CD8-positive, alpha-beta memory T cell (primary cell): ENCODE measurements around the gene FRMD8. TPM values are rescaled to one million over a fixed set of nuclear protein-coding genes. Genes with fewer than 3 reads are reported as not detected.

Source experiments
- CTCF ChIA-PET: fragments of 350-600 bp; sonication (Branson Sonifier 250); formaldehyde crosslinking; loops from one replicate; lab custom pipeline; 2021; ENCODE audit warnings: antibody characterized with exemption; lab: Charles Lee
- POLR2A ChIA-PET: fragments of 350-600 bp; sonication (Branson Sonifier 250); formaldehyde crosslinking; loops from one replicate; lab custom pipeline; 2021; ENCODE audit warnings: antibody characterized with exemption; lab: Charles Lee
- DNase-seq, 5 donors: peaks; one replicate each; pipeline versions ENCODE4 v3.0.0 to v3.0.0-alpha.2; 2020 to 2022; ENCODE audit warnings: mixed read lengths in 1 of 5
- H3K27ac ChIP-seq: one replicate; pipeline ENCODE4 v1.7.0; 2013; ENCODE audit warnings: low read depth, mild to moderate bottlenecking, low read length, moderate library complexity
- H3K27me3 ChIP-seq: 2 replicates; pipeline ENCODE4 v1.7.0; 2013; ENCODE audit warnings: low read length, mild to moderate bottlenecking; ENCODE audit not compliant: insufficient read depth, poor library complexity, severe bottlenecking
- H3K36me3 ChIP-seq: 2 replicates; pipeline ENCODE4 v1.7.0; 2013; ENCODE audit warnings: mild to moderate bottlenecking, low read length, moderate library complexity; ENCODE audit not compliant: insufficient read depth
- H3K4me1 ChIP-seq: 2 replicates; pipeline ENCODE4 v1.7.0; 2013; ENCODE audit warnings: mild to moderate bottlenecking, low read length, moderate library complexity; ENCODE audit not compliant: insufficient read depth
- H3K4me3 ChIP-seq: 2 replicates; pipeline ENCODE4 v1.7.0; 2013; ENCODE audit warnings: mild to moderate bottlenecking, low read length
- H3K9me3 ChIP-seq: 2 replicates; pipeline ENCODE4 v1.7.0; 2013; ENCODE audit warnings: mild to moderate bottlenecking, low read length
- H3K27ac Mint-ChIP-seq, 8 donors: one replicate each; pipeline ENCODE4 v1.8.0; 2020 to 2021; ENCODE audit warnings: mixed read lengths in 8 of 8, mild to moderate bottlenecking in 6 of 8, inconsistent platforms in 3 of 8, moderate library complexity in 3 of 8
- H3K27me3 Mint-ChIP-seq, 2 donors: one replicate each; pipeline ENCODE4 v1.8.0; 2020 to 2021; ENCODE audit warnings: mixed read lengths in 2 of 2, mild to moderate bottlenecking in 1 of 2, moderate library complexity in 1 of 2
- H3K36me3 Mint-ChIP-seq, 3 donors: one replicate each; pipeline ENCODE4 v1.8.0; 2020 to 2021; ENCODE audit warnings: mixed read lengths in 3 of 3, inconsistent platforms in 1 of 3, mild to moderate bottlenecking in 1 of 3
- H3K4me1 Mint-ChIP-seq, 3 donors: one replicate each; pipeline ENCODE4 v1.8.0; 2020 to 2021; ENCODE audit warnings: mixed read lengths in 3 of 3, inconsistent platforms in 1 of 3, mild to moderate bottlenecking in 1 of 3
- H3K4me3 Mint-ChIP-seq, 7 donors: one replicate each; pipeline ENCODE4 v1.8.0; 2020 to 2021; ENCODE audit warnings: mixed read lengths in 7 of 7, mild to moderate bottlenecking in 6 of 7, moderate library complexity in 4 of 7, inconsistent platforms in 2 of 7
- H3K9me3 Mint-ChIP-seq, 5 donors: one replicate each; pipeline ENCODE4 v1.8.0; 2020 to 2022; ENCODE audit warnings: mixed read lengths in 5 of 5, mild to moderate bottlenecking in 3 of 5, moderate library complexity in 2 of 5, inconsistent platforms in 1 of 5
- polyA plus RNA-seq: library from polyadenylated mRNA; unstranded; fragments of 300-500 nt; fragmentation: Illumina TruSeq; gene quantifications from one replicate; pipeline ENCODE4 v1.2.3, GENCODE V29; 2021
- total RNA-seq, 2 experiments: library from RNA; stranded (reverse); gene quantifications; one replicate each; pipeline ENCODE4 v1.2.3, GENCODE V29; 2021

FRMD8 gene, protein sequence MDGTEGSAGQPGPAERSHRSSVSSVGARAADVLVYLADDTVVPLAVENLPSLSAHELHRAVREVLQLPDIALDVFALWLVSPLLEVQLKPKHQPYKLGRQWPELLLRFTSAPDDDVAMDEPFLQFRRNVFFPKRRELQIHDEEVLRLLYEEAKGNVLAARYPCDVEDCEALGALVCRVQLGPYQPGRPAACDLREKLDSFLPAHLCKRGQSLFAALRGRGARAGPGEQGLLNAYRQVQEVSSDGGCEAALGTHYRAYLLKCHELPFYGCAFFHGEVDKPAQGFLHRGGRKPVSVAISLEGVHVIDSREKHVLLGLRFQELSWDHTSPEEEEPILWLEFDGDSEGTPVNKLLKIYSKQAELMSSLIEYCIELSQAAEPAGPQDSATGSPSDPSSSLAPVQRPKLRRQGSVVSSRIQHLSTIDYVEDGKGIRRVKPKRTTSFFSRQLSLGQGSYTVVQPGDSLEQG
- total RNA-seq = 10 to 100 TPM; 44.9 to 49.8 TPM
- polyA plus RNA-seq = 60.6 TPM

DNA sequence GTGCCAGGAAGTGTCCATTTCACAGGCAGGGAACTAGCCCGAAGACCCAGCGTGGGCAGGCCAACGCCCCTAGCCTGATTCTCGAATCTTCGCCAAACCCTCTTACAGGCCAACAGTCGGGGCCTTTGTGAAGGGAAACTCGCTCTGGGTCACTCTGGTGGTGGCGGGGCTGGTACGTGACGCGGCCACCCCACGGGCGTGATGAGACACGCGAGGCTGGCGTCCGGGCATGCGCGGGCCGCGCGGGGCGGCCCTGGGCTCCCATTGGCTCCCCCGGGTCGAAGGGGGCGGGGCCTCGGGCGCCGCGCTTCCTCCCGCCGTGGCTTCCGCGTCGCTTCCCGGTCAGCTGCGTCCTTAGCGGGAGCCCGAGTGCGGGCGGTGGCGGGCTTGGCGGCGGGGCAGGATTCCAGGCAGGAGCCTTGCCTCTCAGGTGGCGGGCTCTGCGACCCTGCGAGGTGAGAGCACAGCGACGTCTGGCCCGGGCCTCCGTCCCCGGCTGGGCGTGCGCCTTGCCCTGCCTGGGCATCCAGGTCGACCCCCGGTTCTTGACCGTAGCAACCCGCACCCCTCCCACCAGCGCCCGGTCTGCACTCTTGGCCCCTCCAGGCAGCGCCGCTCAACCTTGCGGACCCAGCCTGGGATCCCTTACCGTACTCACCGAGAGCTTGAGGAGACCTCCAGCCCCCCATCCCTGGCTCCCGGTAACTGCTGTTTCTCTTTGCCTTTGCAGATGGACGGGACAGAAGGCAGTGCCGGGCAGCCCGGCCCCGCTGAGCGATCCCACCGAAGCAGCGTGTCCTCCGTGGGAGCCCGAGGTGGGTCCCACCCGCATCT, at the start of gene FRMD8:
Gene FRMD8, plus strand, starts transcription at position 331 of the 834 bp plus-strand sequence. Its CDS starts 400 bp downstream, at position 731.
- no peaks in the 10 kb centered on the region for H3K36me3 ChIP-seq
- peaks cover 83% of the 10 kb centered on the region for H3K4me1 ChIP-seq
- Mint-ChIP-seq H3K36me3 (peaks cover 0 to 31% (median 0%) of the 10 kb centered on the region in 3 donors), H3K4me3 (peak within 1 kb of the TSS; percentile 89 to 94 (median 90)), H3K4me1 (peaks cover 69 to 90% (median 71%) of the 10 kb centered on the region in 3 donors), H3K9me3 (no peaks in the 10 kb centered on the region), H3K27ac (peak within 1 kb of the TSS; percentile 97 to 100 (median 99)), H3K27me3 (no peaks in the 10 kb centered on the region)
- no peaks in the 10 kb centered on the region for H3K9me3 ChIP-seq
- CTCF ChIA-PET = interaction anchor here (1.1 to 2.8 kb wide), 6 partner anchors 12 to 124 kb away, joined by 3 to 6 read pairs (median 5); no protein-coding TSS in a partner anchor
- peak; percentile 87 to 94 (median 88) for DNase-seq
- no peaks in the 10 kb centered on the region for H3K27me3 ChIP-seq
- peak within 1 kb of the TSS; percentile 89 for H3K27ac ChIP-seq
- POLR2A ChIA-PET = interaction anchor here (0.6 to 2.6 kb wide), 7 partner anchors 30 to 115 kb away, joined by 3 to 31 read pairs (median 10); partner anchors contain the start of genes MALAT1 and NEAT1
- peak within 1 kb of the TSS; percentile 78 for H3K4me3 ChIP-seq

GRCh38 chr11:65338676-65339075, 47.8 kb upstream of the FRMD8 start:
- no peaks in the 10 kb centered on the region for H3K27me3 Mint-ChIP-seq
- no peak overlapping the region for H3K27ac ChIP-seq
- ChIA-PET CTCF (interaction anchor here (1.0 to 1.7 kb wide), 2 partner anchors 9 to 24 kb away, joined by 4 to 6 read pairs; partner anchors contain the start of gene CDC42EP2), POLR2A (no interaction called here)
- H3K27ac Mint-ChIP-seq = peak overlapping the region in 4 of 8 donors; percentile 1 to 89 (median 70)
- H3K36me3 Mint-ChIP-seq = peaks cover 0 to 66% (median 7%) of the 10 kb centered on the region in 3 donors
- peaks cover 17% of the 10 kb centered on the region for H3K4me1 ChIP-seq
- H3K9me3 Mint-ChIP-seq = no peaks in the 10 kb centered on the region
- H3K4me1 Mint-ChIP-seq = peaks cover 38 to 53% (median 44%) of the 10 kb centered on the region in 3 donors
- H3K9me3 ChIP-seq = no peaks in the 10 kb centered on the region
- H3K4me3 Mint-ChIP-seq = peak overlapping the region in 3 of 7 donors; percentile 13 to 86 (median 24)
- no peaks in the 10 kb centered on the region for H3K27me3 ChIP-seq
- H3K4me3 ChIP-seq = no peak overlapping the region
- DNase-seq = no peak
- peaks cover 30% of the 10 kb centered on the region for H3K36me3 ChIP-seq

DNA sequence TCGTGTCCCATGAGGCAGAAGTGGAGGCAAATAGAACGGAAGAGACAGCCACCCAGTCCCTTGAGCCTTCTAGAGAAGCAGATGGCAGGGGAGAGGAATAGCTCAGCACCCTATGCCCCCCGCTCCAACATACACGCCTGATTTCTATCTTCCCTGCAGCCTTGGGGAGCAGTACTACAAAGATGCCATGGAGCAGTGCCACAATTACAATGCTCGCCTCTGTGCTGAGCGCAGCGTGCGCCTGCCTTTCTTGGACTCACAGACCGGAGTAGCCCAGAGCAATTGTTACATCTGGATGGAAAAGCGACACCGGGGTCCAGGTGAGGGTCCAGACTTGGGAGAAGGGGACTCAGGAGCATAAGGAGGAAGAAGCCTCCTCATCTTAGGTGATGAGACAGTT, 46.2 kb upstream of the FRMD8 start:
- no peak overlapping the region for H3K4me3 ChIP-seq
- CTCF ChIA-PET = no interaction called here
- Mint-ChIP-seq H3K4me3 (peak overlapping the region in 1 of 7 donors; percentile 15), H3K9me3 (no peaks in the 10 kb centered on the region), H3K4me1 (peaks cover 25 to 41% (median 32%) of the 10 kb centered on the region in 3 donors), H3K36me3 (peaks cover 0 to 72% (median 10%) of the 10 kb centered on the region in 3 donors), H3K27me3 (no peaks in the 10 kb centered on the region), H3K27ac (peak overlapping the region in 3 of 8 donors; percentile 24 to 50 (median 36))
- POLR2A ChIA-PET = no interaction called here
- no peaks in the 10 kb centered on the region for H3K27me3 ChIP-seq
- no peak for DNase-seq
- peaks cover 7% of the 10 kb centered on the region for H3K4me1 ChIP-seq
- peaks cover 45% of the 10 kb centered on the region for H3K36me3 ChIP-seq
- no peak overlapping the region for H3K27ac ChIP-seq
- no peaks in the 10 kb centered on the region for H3K9me3 ChIP-seq

- peak overlapping the region in 1 of 8 donors; percentile 15 for H3K27ac Mint-ChIP-seq
- no peaks in the 10 kb centered on the region for H3K4me1 ChIP-seq
- H3K9me3 Mint-ChIP-seq = no peaks in the 10 kb centered on the region
- H3K4me1 Mint-ChIP-seq = peaks cover 21 to 32% (median 26%) of the 10 kb centered on the region in 3 donors
- DNase-seq = no peak
- ChIA-PET POLR2A (no interaction called here), CTCF (interaction anchor here (0.8 kb wide), 1 partner anchor 8 kb away, joined by 4 read pairs; the partner anchor contains the start of gene DPF2)
- no peaks in the 10 kb centered on the region for H3K27me3 Mint-ChIP-seq
- H3K27me3 ChIP-seq = no peaks in the 10 kb centered on the region
- H3K36me3 ChIP-seq = peaks cover 60% of the 10 kb centered on the region
- no peak overlapping the region for H3K27ac ChIP-seq
- no peak overlapping the region for H3K4me3 Mint-ChIP-seq
- H3K36me3 Mint-ChIP-seq = peaks cover 6 to 84% (median 15%) of the 10 kb centered on the region in 3 donors
- no peaks in the 10 kb centered on the region for H3K9me3 ChIP-seq
- no peak overlapping the region for H3K4me3 ChIP-seq
Observed at GRCh38 chr11:65341856-65342255, 44.6 kb upstream of the FRMD8 start.

GRCh38 chr11:65351511-65351910, 34.9 kb upstream of the FRMD8 start:
- DNase-seq = no peak
- H3K27me3 ChIP-seq = no peaks in the 10 kb centered on the region
- H3K27me3 Mint-ChIP-seq = peaks cover 0 to 5% of the 10 kb centered on the region in 2 donors
- no peaks in the 10 kb centered on the region for H3K9me3 Mint-ChIP-seq
- H3K36me3 Mint-ChIP-seq = peaks cover 2 to 58% (median 12%) of the 10 kb centered on the region in 3 donors
- H3K27ac Mint-ChIP-seq = peak overlapping the region in 1 of 8 donors; percentile 86
- peaks cover 0 to 14% (median 11%) of the 10 kb centered on the region in 3 donors for H3K4me1 Mint-ChIP-seq
- no peak overlapping the region for H3K4me3 ChIP-seq
- peaks cover 14% of the 10 kb centered on the region for H3K4me1 ChIP-seq
- H3K36me3 ChIP-seq = peaks cover 32% of the 10 kb centered on the region
- no peaks in the 10 kb centered on the region for H3K9me3 ChIP-seq
- H3K27ac ChIP-seq = no peak overlapping the region
- ChIA-PET POLR2A (no interaction called here), CTCF (interaction anchor here (1.1 to 3.9 kb wide), 4 partner anchors 17 to 36 kb away, joined by 3 to 11 read pairs (median 6); partner anchors contain the start of genes CDC42EP2 and DPF2)
- H3K4me3 Mint-ChIP-seq = no peak overlapping the region

DNA sequence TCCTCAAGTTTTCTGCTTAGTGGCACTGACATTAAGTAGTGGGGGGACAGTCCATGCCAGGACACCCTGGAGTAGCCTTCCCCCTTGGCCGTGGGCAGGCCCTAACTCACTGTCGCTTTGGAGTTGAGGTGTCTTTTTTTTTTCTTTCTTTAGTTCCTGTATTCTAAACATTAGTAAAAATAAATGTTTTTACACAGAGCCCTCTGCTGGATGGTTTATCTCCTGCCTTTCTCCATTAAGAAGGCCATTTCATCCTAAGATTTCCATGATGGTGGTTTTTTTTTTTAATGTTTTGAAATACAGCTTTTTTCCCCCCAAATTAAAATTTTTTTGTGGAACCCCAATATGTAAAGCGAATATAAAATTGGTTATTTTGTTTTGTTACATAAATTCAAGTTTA, 33.7 kb upstream of the FRMD8 start:
- Mint-ChIP-seq H3K27me3 (peaks cover 0 to 5% of the 10 kb centered on the region in 2 donors), H3K9me3 (no peaks in the 10 kb centered on the region), H3K27ac (peak overlapping the region in 6 of 8 donors; percentile 8 to 83 (median 62)), H3K36me3 (peaks cover 0 to 51% (median 9%) of the 10 kb centered on the region in 3 donors), H3K4me1 (peaks cover 0 to 14% (median 11%) of the 10 kb centered on the region in 3 donors), H3K4me3 (peak overlapping the region in 1 of 7 donors; percentile 83)
- CTCF ChIA-PET = interaction anchor here (1.3 to 1.6 kb wide), 2 partner anchors 19 to 23 kb away, joined by 5 to 6 read pairs; partner anchors contain the start of gene DPF2
- POLR2A ChIA-PET = interaction anchor here (0.6 kb wide), 1 partner anchor 156 kb away, joined by 3 read pairs; no protein-coding TSS in a partner anchor
- Histone ChIP-seq H3K36me3 (peaks cover 29% of the 10 kb centered on the region), H3K27ac (no peak overlapping the region), H3K9me3 (no peaks in the 10 kb centered on the region), H3K27me3 (no peaks in the 10 kb centered on the region), H3K4me1 (peaks cover 14% of the 10 kb centered on the region), H3K4me3 (no peak overlapping the region)
- DNase-seq = no peak

DNA sequence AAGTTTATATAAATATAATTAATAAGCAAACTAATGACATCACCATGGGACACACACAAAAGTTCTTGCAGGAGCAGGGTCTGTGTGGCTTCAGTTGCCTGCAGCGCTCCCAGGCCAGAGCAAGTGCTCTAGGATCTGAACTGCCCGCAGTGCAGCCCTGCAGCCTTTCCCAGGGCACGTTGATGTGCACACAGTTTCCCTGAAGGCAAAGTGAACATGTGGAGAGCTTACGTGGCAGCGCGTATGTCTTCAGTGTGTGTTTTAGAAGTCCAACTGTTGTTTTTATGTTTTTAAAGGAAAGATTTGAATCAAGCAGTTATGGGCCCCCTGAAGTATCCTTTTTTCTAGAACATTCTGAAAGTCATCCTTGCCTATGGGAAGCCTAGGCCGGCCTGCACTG, 33.1 kb upstream of the FRMD8 start:
- Mint-ChIP-seq H3K4me1 (peaks cover 0 to 14% (median 11%) of the 10 kb centered on the region in 3 donors), H3K36me3 (peaks cover 0 to 45% (median 9%) of the 10 kb centered on the region in 3 donors), H3K4me3 (peak overlapping the region in 6 of 7 donors; percentile 60 to 83 (median 74)), H3K9me3 (no peaks in the 10 kb centered on the region), H3K27ac (peak overlapping the region in 7 of 8 donors; percentile 4 to 97 (median 72)), H3K27me3 (peaks cover 0 to 5% of the 10 kb centered on the region in 2 donors)
- Histone ChIP-seq H3K27ac (no peak overlapping the region), H3K4me1 (peaks cover 14% of the 10 kb centered on the region), H3K27me3 (no peaks in the 10 kb centered on the region), H3K36me3 (peaks cover 23% of the 10 kb centered on the region), H3K9me3 (no peaks in the 10 kb centered on the region), H3K4me3 (no peak overlapping the region)
- ChIA-PET CTCF (interaction anchor here (1.2 kb wide), 1 partner anchor 63 kb away, joined by 4 read pairs; no protein-coding TSS in a partner anchor), POLR2A (interaction anchor here (1.4 kb wide), 1 partner anchor 21 kb away, joined by 4 read pairs; no protein-coding TSS in a partner anchor)
- no peak for DNase-seq
